Activated CD4-positive, alpha-beta T cell treated with anti-CD3 and anti-CD28 coated beads, Interleukin-2, amount 50 U/mL, for 24 hours (primary cell): Measurements from ENCODE around the gene ZNF653.
"Not testable (repeated sequence)": the region's sequence is repeated elsewhere in the genome, so short reads cannot be mapped to it uniquely, and the experiment has no call there.

Experiments
- DNase-seq, 2 donors: peaks; one replicate each; pipeline ENCODE4 v3.0.0-alpha.2; 2020; ENCODE audit warnings: low read depth in 1 of 2, low spot score in 1 of 2

The ZNF653 gene

GRCh38 chr19:11481534-11482383 is 23.9 kb downstream of the ZNF653 start:
- peak; percentile 46 to 74 for DNase-seq

DNA sequence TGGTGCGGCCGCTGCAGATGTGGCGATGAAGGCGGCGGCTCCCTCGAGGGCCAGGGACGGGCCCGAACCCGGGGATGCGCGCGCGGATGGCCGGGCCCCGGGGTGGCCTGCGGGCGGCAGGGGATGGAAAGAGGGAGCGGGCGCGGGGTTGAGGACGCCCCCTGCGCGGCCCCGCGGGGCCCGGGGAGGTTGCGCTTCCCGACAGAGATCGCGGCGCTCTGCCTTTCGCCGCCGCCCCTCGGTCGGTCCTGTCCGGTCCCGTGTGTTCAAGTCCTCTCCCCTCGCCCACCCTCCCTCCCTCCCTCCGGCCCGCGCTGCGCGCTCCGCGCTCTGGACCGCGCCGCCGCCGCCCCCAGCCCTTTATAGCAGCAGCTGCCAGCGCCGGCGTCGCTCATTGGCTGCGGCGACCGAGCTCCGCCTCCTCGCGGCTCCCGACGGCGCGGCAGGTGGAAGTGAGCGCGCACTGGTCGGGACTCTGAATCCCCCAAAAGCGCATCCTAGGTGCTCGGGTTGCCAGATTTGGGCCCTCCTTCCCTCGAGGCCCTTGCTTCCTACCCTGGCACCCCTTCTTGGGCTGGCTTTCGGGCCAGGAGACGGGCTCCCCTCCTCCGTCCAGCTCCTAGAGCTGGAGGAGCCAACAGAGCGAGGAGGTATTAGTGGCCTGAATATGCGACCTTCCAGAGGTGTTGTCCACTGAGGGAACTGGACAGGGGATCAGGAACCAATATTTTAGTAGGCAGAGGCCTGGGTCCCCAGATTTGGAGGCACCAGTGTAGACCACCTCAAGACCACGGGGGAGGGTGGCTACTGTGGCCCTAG is 24.7 kb downstream of the ZNF653 start, which contains the start of gene ELAVL3:
TSS of gene ELAVL3 (minus strand) at position 332 of the 819 bp plus-strand sequence. CDS start 438 bp downstream, outside the sequence.
- no peak for DNase-seq

DNA sequence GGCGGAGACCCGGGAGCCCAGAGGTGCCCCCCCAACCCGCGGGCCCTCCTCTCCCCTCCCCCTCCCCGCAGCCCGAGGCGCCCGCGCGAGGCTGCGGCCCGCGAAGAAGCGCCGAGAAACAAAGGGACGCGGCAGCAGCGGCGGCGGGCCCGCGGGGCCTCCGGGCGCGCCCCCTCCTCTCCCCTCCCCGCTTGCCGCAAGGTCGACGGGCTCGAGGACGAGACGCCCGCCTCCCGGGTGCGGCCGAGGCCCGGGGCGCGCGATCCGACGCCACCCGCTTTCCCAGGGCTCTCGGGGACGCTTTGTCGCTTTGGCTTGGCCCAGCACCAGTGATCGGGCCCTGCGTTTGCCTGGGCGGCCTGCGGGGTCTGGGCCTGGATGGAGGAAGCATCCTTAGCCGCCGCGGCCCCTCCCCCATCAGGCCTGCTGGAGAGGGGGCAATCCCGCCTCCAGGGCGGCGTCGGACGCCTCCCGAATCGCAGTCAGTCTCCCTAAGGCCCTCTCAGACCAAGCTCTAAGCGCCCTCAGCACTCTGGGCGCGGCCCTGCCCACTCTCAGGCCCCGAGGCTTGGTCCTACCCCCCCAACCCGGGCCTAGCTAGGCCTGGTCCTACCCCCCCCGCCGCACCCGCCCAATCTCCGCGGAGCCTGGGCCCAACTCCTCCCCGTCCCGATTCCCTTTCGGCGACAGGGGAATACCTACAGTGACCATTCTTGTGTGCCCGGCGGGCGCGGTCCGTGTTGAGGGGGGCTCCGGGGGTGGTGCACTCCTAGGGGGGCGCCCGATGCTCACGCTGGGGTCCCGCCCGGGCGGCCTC is 25.5 kb downstream of the ZNF653 start:
- DNase-seq, result no peak

DNA sequence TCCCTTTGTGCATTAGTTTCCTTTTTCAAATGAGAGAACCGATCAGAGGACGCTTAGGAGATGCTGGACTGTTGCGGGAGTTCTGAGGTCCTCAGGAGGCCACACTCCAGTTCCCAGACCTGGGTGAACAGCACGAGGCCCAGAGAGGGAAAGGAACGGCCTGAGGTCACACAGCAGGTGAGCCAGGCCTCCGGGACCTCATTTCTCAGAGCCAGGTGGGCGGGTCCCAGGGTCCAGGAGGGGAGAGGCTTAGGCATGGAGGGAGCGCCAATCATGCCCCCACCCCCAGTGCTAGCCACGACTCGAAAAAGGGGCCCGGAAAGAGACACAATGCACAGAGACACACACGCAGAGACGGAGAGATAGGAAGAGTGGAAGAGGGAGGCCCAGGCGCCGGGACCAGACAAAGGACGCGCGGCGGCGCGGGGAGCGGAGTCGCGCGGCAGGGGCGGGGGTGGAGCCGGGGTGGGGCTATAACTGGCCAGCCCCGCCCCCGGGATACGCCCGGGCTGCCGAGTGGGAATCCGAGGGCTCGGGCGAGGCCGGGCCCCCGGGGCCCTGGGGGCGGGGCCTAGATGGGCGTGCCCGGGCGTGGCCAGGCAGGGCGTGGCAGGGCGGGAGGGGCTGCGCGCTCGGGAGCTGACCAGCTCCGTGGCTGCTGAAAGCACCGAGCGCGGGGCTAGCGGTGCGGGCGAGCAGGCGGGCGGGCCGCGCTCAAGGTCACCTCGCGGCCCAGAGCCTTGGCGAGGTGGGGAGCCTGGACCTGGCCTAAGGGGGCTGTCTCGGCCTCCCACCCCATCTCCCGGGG is 26.3 kb downstream of the ZNF653 start:
- DNase-seq, result no peak

DNA sequence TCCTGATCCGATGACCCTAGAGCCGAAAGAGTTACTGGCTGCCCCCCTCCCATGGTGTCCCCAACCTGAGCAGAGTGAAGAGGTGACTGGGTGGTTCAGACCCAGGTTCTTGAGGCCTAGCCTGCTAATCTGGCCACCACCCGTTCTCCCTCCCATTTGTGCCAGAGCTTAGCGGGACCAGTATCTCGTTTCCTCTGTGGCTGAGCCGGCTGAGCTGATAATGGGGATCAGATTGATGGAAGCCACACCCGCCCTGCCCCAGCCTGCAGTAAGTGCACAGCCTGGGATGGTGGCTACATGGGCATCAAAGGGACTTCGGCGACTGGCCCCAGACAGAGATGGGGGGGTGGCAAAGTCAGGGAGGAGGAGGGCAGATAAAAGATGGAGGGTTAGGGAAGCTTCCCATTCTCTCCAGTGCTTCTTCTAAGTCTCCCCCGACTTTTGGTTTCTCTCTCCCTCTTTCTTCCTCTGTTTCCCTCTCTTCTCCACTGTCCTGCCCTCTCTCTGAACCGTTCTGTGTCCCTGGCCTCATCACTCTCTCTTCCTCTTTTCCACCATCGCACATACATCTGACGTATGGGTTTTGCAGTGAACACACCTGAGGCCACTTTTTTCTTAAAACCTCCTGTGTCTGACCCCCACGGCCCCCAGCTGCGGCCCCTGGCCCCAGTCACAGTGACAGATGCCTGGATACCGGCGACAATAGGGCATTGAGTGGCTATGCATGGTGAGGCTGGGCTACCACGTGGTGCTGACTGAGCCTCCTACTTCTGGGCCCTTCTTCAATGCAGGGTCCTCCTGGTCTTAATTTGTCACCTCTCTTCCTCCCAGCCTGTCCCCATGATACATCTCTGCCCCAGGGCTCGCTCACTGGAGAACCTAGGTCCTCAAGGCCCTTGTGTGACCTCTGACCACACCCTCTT is 27.2 kb downstream of the ZNF653 start:
- DNase-seq, result no peak

DNA sequence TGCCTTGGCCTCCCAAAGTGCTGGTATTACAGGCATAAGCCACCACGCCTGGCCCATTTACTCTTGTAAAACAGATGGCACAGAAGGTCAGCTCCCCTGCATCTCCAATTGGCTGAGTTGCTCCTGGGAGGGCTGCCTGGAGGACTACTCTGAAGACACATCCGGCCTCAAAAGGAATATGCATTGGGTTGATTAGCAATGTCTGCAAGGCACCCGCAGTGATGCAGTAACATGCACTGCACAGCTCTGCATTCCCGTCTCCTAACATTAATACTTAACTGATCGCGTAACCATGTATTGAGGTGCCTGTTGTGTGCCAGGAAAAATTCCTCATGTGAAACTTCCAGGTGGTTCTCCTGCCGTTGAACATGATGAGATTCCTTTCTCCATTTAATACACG is 29.8 kb downstream of the ZNF653 start:
- DNase-seq, result no peak

- not testable (repeated sequence) for DNase-seq
Observed at GRCh38 chr19:11475343-11475742, 30.3 kb downstream of the ZNF653 start.

GRCh38 chr19:11473725-11474124 is 31.9 kb downstream of the ZNF653 start:
- no peak for DNase-seq

GRCh38 chr19:11468266-11468845 is 37.3 kb downstream of the ZNF653 start:
- not testable (repeated sequence) for DNase-seq

GRCh38 chr19:11465600-11465999 is 40.0 kb downstream of the ZNF653 start:
- DNase-seq, result no peak

GRCh38 chr19:11464333-11465265 is 41.0 kb downstream of the ZNF653 start:
- DNase-seq, result no peak

DNA sequence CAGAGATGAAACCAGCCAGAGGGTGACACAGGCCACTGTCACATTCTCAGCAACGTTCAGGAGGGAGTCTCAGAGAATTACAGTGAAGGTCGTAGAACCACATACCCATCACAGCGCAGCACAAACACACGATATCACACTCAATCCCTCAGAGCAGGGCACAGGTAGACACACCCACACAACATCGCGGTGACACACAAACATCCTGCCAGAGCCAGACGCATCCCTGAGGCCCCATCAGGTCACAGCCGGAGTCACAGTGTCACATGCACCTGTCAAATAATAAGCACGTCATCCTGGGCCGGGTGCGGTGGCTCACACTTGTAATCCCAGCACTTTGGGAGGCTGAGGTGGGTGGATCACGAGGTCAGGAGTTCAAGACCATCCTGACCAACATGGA is 42.2 kb downstream of the ZNF653 start:
- no peak for DNase-seq

DNA sequence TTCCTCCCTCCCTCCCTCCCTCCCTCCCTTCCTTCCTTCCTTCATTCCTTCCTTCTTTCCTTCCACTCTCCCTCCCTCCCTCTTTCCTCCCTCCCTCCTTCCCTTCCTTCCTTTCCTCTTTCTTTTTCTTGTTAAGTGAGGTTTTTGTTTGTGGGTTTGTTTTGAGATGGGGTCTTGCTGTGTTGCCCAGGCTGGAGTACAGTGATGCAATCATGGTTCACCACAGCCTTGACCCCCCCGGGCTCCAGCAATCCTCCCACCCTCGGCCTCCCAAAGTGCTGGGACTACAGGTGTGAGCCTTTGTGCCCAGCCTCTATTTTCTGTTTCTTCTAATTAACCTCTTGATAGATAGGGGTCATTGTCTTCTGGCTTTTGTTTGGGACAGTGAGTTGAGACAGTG is 44.2 kb downstream of the ZNF653 start:
- no peak for DNase-seq

GRCh38 chr19:11460207-11460606 is 45.4 kb downstream of the ZNF653 start:
- no peak for DNase-seq

DNA sequence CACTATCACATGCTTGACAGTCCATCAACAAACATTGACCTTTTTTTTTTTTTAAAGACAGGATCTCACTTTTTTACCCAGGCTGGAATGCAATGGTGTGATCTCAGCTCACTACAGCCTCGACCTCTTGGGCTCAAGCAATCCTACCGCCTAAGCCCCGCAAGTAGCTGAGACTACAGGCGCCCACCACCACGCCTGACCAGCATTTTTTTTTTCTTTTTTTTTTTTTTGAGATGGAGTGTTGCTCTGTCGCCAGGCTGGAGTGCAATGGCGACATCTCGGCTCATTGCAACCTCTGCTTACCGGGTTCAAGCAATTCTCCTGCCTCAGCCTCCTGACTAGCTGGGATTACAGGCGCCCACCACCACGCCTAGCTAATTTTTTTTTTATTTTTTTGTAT is 46.7 kb downstream of the ZNF653 start:
- DNase-seq, result not testable (repeated sequence)

GRCh38 chr19:11458236-11458900 is 47.3 kb downstream of the ZNF653 start:
- no peak for DNase-seq

- no peak for DNase-seq
Observed at GRCh38 chr19:11457831-11458230, 47.8 kb downstream of the ZNF653 start.
